Skeletal muscle satellite cell (primary cell): Measurements from ENCODE around the gene MEX3D. TPM values are rescaled to one million over a fixed set of nuclear protein-coding genes. Genes with fewer than 3 reads are reported as not detected.

ENCODE experiments used
- H3K27me3 ChIP-seq: 2 replicates; pipeline ENCODE4 v1.7.0; 2013; ENCODE audit warnings: low read length; ENCODE audit not compliant: control insufficient read depth, insufficient read depth
- H3K36me3 ChIP-seq: 2 replicates; pipeline ENCODE4 v1.7.0; 2013; ENCODE audit warnings: mild to moderate bottlenecking, control low read depth, low read length; ENCODE audit not compliant: insufficient read depth
- H3K4me1 ChIP-seq: 2 replicates; pipeline ENCODE4 v1.7.0; 2013; ENCODE audit warnings: low read length; ENCODE audit not compliant: control insufficient read depth, insufficient read depth
- H3K4me2 ChIP-seq: 2 replicates; pipeline ENCODE4 v1.7.0; 2013; ENCODE audit warnings: mild to moderate bottlenecking, low read length
- H3K4me3 ChIP-seq: 2 replicates; pipeline ENCODE4 v1.7.0; 2013; ENCODE audit warnings: low read length
- H3K9ac ChIP-seq: 2 replicates; pipeline ENCODE4 v1.7.0; 2013; ENCODE audit warnings: mild to moderate bottlenecking, low read depth, low read length, moderate library complexity
- H3K9me3 ChIP-seq: replicated peaks from 2 replicates; pipeline ENCODE4 v1.7.0; 2013; ENCODE audit warnings: mild to moderate bottlenecking, control low read depth, low read length
- small RNA-seq: library from RNA; depleted of rRNA; stranded (forward); fragments of <200 nt; gene quantifications from one replicate; pipeline ENCODE3, GENCODE V24; 2012

Gene MEX3D

DNA sequence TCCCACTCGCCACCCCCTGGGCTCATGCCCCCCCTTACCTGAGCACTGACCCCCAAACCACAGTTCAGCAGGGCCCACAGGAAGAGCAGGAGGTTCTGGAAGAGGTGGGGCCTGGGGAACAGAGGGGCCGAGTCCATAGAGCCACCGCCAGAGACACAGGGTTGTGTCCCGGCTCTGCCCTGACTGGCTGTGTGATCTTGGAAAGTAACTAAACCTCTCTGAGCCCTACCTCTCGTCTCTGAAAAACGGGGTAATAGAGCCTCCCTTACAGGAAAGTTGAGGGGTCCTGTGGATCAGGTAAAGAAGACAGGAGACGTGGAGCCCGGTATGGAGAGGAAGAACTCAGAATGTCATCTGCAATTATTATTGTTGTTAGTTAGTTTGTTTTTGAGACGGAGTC is 57.3 kb downstream of the MEX3D start:
- peaks cover 12% of the 10 kb centered on the region for H3K27me3 ChIP-seq
- H3K4me2 ChIP-seq: no peak overlapping the region
- H3K9me3 ChIP-seq: no peaks in the 10 kb centered on the region
- no peak overlapping the region for H3K9ac ChIP-seq
- H3K4me3 ChIP-seq: no peak overlapping the region
- peaks cover 15% of the 10 kb centered on the region for H3K4me1 ChIP-seq
- H3K36me3 ChIP-seq: no peaks in the 10 kb centered on the region

DNA sequence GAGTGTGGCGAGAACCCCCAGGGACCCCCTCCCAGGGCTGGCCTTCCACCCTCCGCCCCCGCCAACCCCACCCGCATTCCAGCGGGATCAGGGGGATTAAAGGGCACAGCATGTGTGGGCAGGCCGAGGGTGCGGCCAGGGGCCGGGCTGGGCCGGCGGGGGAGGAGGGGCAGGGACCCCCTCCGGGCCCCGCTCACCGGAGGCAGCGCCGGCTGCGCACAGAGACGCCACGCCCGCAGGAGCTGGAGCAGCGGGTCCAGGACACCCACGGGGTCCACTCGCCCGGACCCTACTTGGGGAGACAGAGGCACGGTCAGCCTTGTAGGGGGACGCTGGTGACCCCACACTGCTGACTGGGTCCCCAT is 57.7 kb downstream of the MEX3D start:
- Histone ChIP-seq H3K27me3 (peaks cover 12% of the 10 kb centered on the region), H3K9ac (no peak overlapping the region), H3K4me1 (peaks cover 15% of the 10 kb centered on the region), H3K36me3 (no peaks in the 10 kb centered on the region), H3K9me3 (no peaks in the 10 kb centered on the region), H3K4me2 (no peak overlapping the region), H3K4me3 (no peak overlapping the region)

DNA sequence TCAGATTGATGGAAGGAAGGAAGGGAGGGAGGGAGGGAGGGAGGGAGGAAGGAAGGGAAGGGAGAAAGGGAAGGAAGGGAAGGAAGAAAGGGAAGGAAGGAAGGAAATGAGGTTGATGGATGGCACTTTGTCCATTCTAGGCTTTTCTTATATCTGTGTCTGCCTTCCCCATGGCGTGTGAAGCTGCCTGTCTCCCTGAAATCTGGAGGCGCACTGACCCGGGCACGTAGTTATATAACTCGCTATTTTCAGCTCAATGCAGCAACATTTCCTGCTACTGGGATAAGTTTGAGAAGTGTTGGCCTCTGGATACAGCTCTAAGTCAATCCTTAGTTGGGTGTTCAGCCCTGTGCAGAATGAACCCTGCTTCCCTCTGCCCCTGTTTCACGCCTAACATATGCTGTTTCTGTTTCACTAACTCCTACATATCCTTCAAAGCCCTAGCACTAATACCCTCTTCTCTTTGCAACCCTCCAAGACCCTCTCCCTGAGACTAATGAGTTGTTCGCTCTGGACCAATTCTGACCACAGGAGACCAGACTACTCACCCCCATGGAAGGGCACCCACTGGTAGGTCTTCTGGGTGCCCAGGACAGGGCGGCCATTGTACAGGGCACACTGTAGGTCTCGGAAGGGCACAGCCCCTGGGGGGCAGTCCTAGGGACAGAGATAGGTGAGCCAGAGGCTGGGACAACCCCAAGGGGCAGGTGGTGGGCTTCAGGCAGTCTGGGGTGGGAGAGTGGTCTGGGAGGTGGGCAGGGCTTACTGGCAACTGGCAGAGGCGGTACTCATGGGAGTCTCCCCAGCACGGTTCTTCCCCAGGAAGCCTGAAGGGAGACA is 58.3 kb downstream of the MEX3D start:
- Histone ChIP-seq H3K4me1 (peaks cover 15% of the 10 kb centered on the region), H3K4me3 (no peak overlapping the region), H3K4me2 (no peak overlapping the region), H3K9me3 (no peaks in the 10 kb centered on the region), H3K27me3 (peaks cover 13% of the 10 kb centered on the region), H3K9ac (no peak overlapping the region), H3K36me3 (no peaks in the 10 kb centered on the region)

- peaks cover 15% of the 10 kb centered on the region for H3K4me1 ChIP-seq
- H3K9ac ChIP-seq: no peak overlapping the region
- H3K36me3 ChIP-seq: no peaks in the 10 kb centered on the region
- H3K4me3 ChIP-seq: peak overlapping the region; percentile 41
- no peaks in the 10 kb centered on the region for H3K9me3 ChIP-seq
- peaks cover 18% of the 10 kb centered on the region for H3K27me3 ChIP-seq
- H3K4me2 ChIP-seq: peak overlapping the region; percentile 58
These were observed 59.6 kb downstream of the MEX3D start for GRCh38 chr19:1508507-1508856.

- Histone ChIP-seq H3K36me3 (no peaks in the 10 kb centered on the region), H3K9ac (peak overlapping the region; percentile 55), H3K27me3 (peaks cover 24% of the 10 kb centered on the region), H3K9me3 (no peaks in the 10 kb centered on the region), H3K4me2 (peak overlapping the region; percentile 90), H3K4me1 (peaks cover 13% of the 10 kb centered on the region), H3K4me3 (peak overlapping the region; percentile 73)
These were observed 60.2 kb downstream of the MEX3D start for GRCh38 chr19:1507763-1508506.

- H3K4me1 ChIP-seq: peaks cover 10% of the 10 kb centered on the region
- H3K9me3 ChIP-seq: no peaks in the 10 kb centered on the region
- H3K36me3 ChIP-seq: no peaks in the 10 kb centered on the region
- no peak overlapping the region for H3K4me3 ChIP-seq
- H3K4me2 ChIP-seq: peak overlapping the region; percentile 90
- peaks cover 28% of the 10 kb centered on the region for H3K27me3 ChIP-seq
- H3K9ac ChIP-seq: no peak overlapping the region
These were observed 60.9 kb downstream of the MEX3D start for GRCh38 chr19:1507192-1507660.

GRCh38 chr19:1505991-1506881 is 61.9 kb downstream of the MEX3D start:
- Histone ChIP-seq H3K4me1 (peaks cover 10% of the 10 kb centered on the region), H3K4me3 (no peak overlapping the region), H3K27me3 (peaks cover 29% of the 10 kb centered on the region), H3K4me2 (no peak overlapping the region), H3K36me3 (no peaks in the 10 kb centered on the region), H3K9ac (no peak overlapping the region), H3K9me3 (no peaks in the 10 kb centered on the region)

DNA sequence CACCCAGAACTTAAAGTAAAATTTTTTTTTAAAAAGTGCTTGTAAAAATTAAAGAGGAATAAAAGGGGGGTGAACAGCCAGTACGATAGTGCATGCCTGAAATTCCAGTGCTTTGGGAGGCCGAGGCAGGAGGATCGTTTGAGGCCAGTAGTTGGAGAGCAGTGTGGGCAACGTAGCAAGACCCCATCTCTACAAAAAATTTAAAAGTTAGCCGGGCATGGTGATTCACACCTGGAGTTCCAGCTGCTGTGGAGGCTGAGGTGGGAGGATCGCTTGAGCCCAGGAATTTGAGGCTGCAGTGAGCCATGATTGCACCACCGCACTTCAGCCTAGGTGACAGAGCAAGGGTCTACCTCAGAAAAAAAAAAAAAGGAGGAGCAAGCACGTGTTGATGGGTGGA is 63.1 kb downstream of the MEX3D start:
- Histone ChIP-seq H3K4me2 (no peak overlapping the region), H3K4me1 (peaks cover 4% of the 10 kb centered on the region), H3K9ac (no peak overlapping the region), H3K36me3 (no peaks in the 10 kb centered on the region), H3K27me3 (peaks cover 32% of the 10 kb centered on the region), H3K4me3 (no peak overlapping the region), H3K9me3 (no peaks in the 10 kb centered on the region)

Small RNA genes within 50 kb of the gene (small RNA-seq; reads per million reads assigned to genes)
- gene AC005943.2 (not detected), gene RN7SL477P (not detected), gene RNU6-1223P (not detected)
